NCI-H2029 (cell line): ENCODE measurements around the gene IFI27.

Source experiments
- DNase-seq: peaks from one replicate; lab custom pipeline; 2025; lab: John Stamatoyannopoulos, UW

The IFI27 gene

GRCh38 chr14:94125659-94126418, 15.3 kb downstream of the IFI27 start:
- no peak for DNase-seq

GRCh38 chr14:94126419-94126677, 15.8 kb downstream of the IFI27 start:
- DNase-seq: no peak

- no peak for DNase-seq
Measured at GRCh38 chr14:94126800-94127199, 16.3 kb downstream of the IFI27 start.

- no peak for DNase-seq
Measured at GRCh38 chr14:94127330-94127729, 16.8 kb downstream of the IFI27 start.

- DNase-seq: no peak
Measured at GRCh38 chr14:94128216-94128839, 17.8 kb downstream of the IFI27 start.

- DNase-seq: no peak
Measured at GRCh38 chr14:94129111-94129757, 18.7 kb downstream of the IFI27 start, which contains the start of gene IFI27L2. IFI27L2 (minus strand) TSS chr14:94129604; CDS start chr14:94129564, 40 bp downstream.

- no peak for DNase-seq
Measured at GRCh38 chr14:94129758-94130414, 19.4 kb downstream of the IFI27 start.

GRCh38 chr14:94132285-94132887, 21.9 kb downstream of the IFI27 start:
- no peak for DNase-seq

GRCh38 chr14:94135476-94135875, 24.9 kb downstream of the IFI27 start:
- no peak for DNase-seq

GRCh38 chr14:94136575-94137331, 26.2 kb downstream of the IFI27 start:
- peak; percentile 47 for DNase-seq

GRCh38 chr14:94138251-94138650, 27.7 kb downstream of the IFI27 start:
- DNase-seq: no peak

- no peak for DNase-seq
Measured at GRCh38 chr14:94139006-94139405, 28.5 kb downstream of the IFI27 start.

- DNase-seq: no peak
Measured at GRCh38 chr14:94139421-94139820, 28.9 kb downstream of the IFI27 start.

GRCh38 chr14:94142247-94142646, 31.7 kb downstream of the IFI27 start:
- no peak for DNase-seq

- DNase-seq: no peak
Measured at GRCh38 chr14:94142836-94143235, 32.3 kb downstream of the IFI27 start.

GRCh38 chr14:94143239-94143638, 32.7 kb downstream of the IFI27 start:
- no peak for DNase-seq

- DNase-seq: no peak
Measured at GRCh38 chr14:94143711-94144110, 33.2 kb downstream of the IFI27 start.

- DNase-seq: no peak
Measured at GRCh38 chr14:94144765-94145164, 34.2 kb downstream of the IFI27 start.

- DNase-seq: peak; percentile 62
Measured at GRCh38 chr14:94145902-94146527, 35.5 kb downstream of the IFI27 start.

- no peak for DNase-seq
Measured at GRCh38 chr14:94152676-94153075, 42.1 kb downstream of the IFI27 start.

GRCh38 chr14:94153750-94154342, 43.3 kb downstream of the IFI27 start:
- no peak for DNase-seq
